ENCODE data around the gene SNX32.

The SNX32 gene

DNA sequence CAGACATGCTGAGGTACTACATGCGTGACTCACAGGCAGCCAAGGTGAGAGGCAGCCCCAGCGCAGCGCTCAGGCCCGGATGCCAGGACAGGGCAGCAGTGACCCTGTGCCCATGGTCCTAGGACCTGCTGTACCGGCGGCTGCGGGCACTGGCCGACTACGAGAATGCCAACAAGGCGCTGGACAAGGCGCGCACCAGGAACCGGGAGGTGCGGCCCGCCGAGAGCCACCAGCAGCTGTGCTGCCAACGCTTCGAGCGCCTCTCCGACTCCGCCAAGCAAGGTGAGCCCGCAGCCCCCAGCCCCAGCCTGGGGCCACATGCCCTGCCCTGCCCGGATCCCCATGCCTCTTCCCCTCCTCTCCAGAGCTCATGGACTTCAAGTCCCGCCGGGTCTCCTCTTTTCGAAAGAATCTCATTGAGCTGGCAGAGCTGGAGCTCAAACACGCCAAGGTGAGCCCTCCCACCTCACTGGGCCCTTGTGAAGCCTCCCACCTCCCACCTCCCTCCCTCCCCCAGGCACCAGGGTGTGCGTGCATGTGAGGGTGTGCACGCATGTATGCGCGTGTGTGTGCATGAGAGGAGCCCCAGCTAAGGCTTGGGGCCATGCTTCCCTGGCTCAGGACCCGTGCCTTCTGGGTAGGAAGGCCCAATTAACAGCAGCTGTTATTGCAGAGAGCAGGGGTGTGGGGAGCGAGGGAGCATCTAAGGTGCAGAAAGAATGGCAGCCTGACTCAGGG lies 18.9 kb downstream of the SNX32 start:
- Histone ChIP-seq H3K4me2 (ENCODE audit: low read length) (no peak overlapping the region), H3K27ac (no peak overlapping the region), H2AFZ (no peak overlapping the region), H3K36me3 (ENCODE audit: control insufficient read depth, insufficient read depth, low read length) (no peaks in the 10 kb centered on the region), H3K4me3 (ENCODE audit: low read depth, low read length) (no peak overlapping the region), H3K4me1 (peaks cover 6% of the 10 kb centered on the region), H3K27me3 (ENCODE audit: control insufficient read depth, insufficient read depth, low read length) (no peaks in the 10 kb centered on the region), H3K9me3 (ENCODE audit: control insufficient read depth, low read length) (no peaks in the 10 kb centered on the region), H3K9ac (no peak overlapping the region), H3K79me2 (peaks cover 3% of the 10 kb centered on the region)
- TF ChIP-seq, protein P1, sequence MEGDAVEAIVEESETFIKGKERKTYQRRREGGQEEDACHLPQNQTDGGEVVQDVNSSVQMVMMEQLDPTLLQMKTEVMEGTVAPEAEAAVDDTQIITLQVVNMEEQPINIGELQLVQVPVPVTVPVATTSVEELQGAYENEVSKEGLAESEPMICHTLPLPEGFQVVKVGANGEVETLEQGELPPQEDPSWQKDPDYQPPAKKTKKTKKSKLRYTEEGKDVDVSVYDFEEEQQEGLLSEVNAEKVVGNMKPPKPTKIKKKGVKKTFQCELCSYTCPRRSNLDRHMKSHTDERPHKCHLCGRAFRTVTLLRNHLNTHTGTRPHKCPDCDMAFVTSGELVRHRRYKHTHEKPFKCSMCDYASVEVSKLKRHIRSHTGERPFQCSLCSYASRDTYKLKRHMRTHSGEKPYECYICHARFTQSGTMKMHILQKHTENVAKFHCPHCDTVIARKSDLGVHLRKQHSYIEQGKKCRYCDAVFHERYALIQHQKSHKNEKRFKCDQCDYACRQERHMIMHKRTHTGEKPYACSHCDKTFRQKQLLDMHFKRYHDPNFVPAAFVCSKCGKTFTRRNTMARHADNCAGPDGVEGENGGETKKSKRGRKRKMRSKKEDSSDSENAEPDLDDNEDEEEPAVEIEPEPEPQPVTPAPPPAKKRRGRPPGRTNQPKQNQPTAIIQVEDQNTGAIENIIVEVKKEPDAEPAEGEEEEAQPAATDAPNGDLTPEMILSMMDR (IDR thresholded peaks at IDR 0.05): no peak

DNA sequence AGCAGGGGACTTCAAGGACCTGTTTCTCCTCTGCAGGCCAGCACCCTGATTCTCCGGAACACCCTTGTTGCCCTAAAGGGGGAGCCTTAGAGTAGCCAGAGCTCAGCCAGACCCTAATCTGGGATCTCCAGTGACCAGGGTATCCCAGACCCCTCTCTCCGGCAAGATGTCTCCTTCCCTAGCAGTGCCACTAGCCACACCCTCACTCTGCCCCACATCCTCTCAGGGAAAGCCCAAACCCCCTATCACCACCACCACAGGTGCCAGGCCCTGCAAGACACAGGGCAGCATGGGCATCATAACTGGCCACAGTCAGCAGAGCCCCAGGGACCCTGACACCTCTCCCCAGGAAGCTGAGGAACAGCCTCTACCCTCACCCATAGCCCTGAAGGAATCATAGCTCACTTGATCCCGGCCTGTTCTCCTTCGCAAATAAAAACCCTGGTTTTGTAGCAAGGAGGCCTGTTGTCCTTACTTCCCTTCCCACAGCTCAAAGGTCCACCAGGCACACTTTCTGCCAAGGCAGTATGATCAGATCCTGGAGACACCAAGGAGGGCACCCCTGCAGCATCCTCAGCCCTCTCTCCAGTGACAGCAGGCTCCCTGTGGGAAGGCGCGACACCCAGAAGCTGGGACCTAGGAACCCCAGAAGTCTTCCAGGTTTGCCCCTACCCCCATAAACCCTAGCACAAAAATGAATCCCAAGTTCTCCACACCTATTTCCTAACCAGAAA lies 19.6 kb downstream of the SNX32 start:
- Histone ChIP-seq H3K4me2 (ENCODE audit: low read length) (no peak overlapping the region), H2AFZ (no peak overlapping the region), H3K4me3 (ENCODE audit: low read depth, low read length) (no peak overlapping the region), H3K9ac (no peak overlapping the region), H3K79me2 (peaks cover 3% of the 10 kb centered on the region), H3K27ac (no peak overlapping the region), H3K36me3 (ENCODE audit: control insufficient read depth, insufficient read depth, low read length) (no peaks in the 10 kb centered on the region), H3K9me3 (ENCODE audit: control insufficient read depth, low read length) (no peaks in the 10 kb centered on the region), H3K27me3 (ENCODE audit: control insufficient read depth, insufficient read depth, low read length) (no peaks in the 10 kb centered on the region), H3K4me1 (peaks cover 6% of the 10 kb centered on the region)
- TF ChIP-seq, protein P1 (IDR thresholded peaks at IDR 0.05): no peak

DNA sequence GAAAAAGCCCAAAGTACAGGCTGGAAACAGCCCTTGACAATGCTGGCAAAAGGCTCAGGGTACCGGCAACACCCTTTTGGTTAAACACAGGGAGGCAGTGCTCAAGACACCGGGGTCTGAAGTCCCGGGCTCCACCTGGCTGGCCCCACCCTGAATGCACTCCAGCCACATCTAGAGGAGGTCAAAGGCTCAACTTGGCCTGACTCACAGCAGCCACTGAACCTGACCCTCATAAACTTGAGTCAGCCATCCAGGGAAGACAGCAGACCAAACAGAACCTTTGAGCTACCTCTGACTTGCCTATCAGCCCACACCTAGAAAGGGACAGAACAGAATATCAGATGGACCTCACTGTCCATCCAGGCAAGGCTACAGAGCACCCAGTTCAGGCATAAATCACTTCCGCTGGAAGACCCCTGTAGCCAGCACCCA lies 20.4 kb downstream of the SNX32 start:
- Histone ChIP-seq H3K79me2 (peaks cover 3% of the 10 kb centered on the region), H3K27me3 (ENCODE audit: control insufficient read depth, insufficient read depth, low read length) (no peaks in the 10 kb centered on the region), H2AFZ (no peak overlapping the region), H3K4me3 (ENCODE audit: low read depth, low read length) (no peak overlapping the region), H3K36me3 (ENCODE audit: control insufficient read depth, insufficient read depth, low read length) (no peaks in the 10 kb centered on the region), H3K4me1 (peaks cover 6% of the 10 kb centered on the region), H3K9ac (no peak overlapping the region), H3K4me2 (ENCODE audit: low read length) (no peak overlapping the region), H3K27ac (no peak overlapping the region), H3K9me3 (ENCODE audit: control insufficient read depth, low read length) (no peaks in the 10 kb centered on the region)
- TF ChIP-seq, protein P1 (IDR thresholded peaks at IDR 0.05): no peak

DNA sequence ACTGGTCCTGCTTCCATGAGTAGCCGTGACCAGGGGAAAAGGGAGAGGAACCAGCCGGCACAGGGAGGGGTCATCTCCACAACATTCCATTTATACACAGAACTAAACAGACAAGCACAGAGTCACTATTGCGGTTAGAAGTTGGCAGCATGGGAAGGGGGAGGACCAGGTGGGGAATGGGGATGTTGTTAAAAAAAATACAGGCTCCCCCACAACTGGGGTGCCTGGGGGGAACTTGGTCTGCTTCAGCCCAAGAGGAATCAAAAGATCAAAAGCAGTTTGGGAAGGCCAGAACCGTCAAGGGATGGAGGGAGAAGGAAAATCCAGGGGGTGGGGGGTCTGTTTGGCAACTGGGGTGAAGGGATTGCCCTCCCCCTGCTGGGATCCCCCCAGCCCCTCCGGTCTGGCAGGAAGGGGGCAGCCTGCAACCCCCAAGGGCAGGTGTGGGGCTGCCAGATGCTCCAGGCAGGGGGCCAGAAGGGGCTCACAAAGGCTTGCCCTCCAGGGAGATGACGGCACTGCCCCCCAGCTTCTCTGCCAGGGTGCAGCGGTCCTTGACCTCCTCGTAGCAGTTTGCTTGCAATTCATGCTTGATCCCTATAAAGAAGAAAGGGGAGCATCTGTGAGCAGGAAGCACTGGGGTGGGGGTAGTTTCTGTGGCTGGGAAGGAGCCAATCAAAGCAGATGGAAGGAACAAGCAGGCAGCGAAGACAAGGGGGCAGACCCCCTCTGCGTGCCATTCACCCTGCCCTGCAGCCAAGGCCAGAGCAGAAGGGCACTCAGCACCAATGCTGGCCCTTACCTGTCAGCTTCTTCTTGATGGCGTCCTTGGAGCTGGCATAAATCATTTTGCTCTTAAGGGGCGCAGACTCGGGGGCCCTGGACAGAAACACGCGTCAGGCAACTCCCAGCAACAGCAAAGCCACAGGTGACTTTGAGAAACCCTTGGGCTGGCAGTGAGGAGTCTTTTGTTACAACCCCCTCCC lies 21.4 kb downstream of the SNX32 start:
- no peak overlapping the region for H3K4me3 ChIP-seq (ENCODE audit: low read depth, low read length)

More for the DNA sequence above, 21.4 kb downstream of the SNX32 start:
- Histone ChIP-seq H3K27ac (no peak overlapping the region), H3K9ac (no peak overlapping the region), H3K79me2 (peaks cover 3% of the 10 kb centered on the region), H3K9me3 (ENCODE audit: control insufficient read depth, low read length) (no peaks in the 10 kb centered on the region), H2AFZ (no peak overlapping the region), H3K4me2 (ENCODE audit: low read length) (no peak overlapping the region), H3K4me1 (peaks cover 6% of the 10 kb centered on the region), H3K27me3 (ENCODE audit: control insufficient read depth, insufficient read depth, low read length) (no peaks in the 10 kb centered on the region), H3K36me3 (ENCODE audit: control insufficient read depth, insufficient read depth, low read length) (no peaks in the 10 kb centered on the region)
- TF ChIP-seq, protein P1 (IDR thresholded peaks at IDR 0.05): no peak
